HEK293T (cell line): Measurements from ENCODE around the gene ACOT7.

ENCODE experiments used
- CTCF ChIA-PET: fragments of 350-600 bp; formaldehyde crosslinking; extraction: SDS; loops from one replicate; lab custom pipeline; 2021; ENCODE audit warnings: antibody characterized with exemption, inconsistent platforms; lab: Yijun Ruan, JAX
- POLR2A ChIA-PET: fragments of 350-600 bp; formaldehyde crosslinking; extraction: SDS; loops from one replicate; lab custom pipeline; 2020; ENCODE audit warnings: antibody characterized with exemption, inconsistent platforms; lab: Yijun Ruan, JAX
- DNase-seq: peaks from one replicate; pipeline ENCODE4 v3.0.0; 2012; ENCODE audit warnings: mixed read lengths; ENCODE audit errors: extremely low spot score
- ARNT ChIP-seq: fragments of 450-650 bp; IDR thresholded peaks from 2 replicates; pipeline ENCODE4 v1.6.1; 2017; ENCODE audit warnings: mild to moderate bottlenecking
- BHLHE40 ChIP-seq: fragments of 450-650 bp; IDR thresholded peaks from 2 replicates; pipeline ENCODE4 v1.6.1; 2016; ENCODE audit warnings: mild to moderate bottlenecking, moderate library complexity, borderline replicate concordance
- CTBP1 ChIP-seq: fragments of 450-650 bp; IDR thresholded peaks from 2 replicates; pipeline ENCODE4 v1.6.1; 2016; ENCODE audit warnings: borderline replicate concordance
- ELF4 ChIP-seq: fragments of 450-650 bp; IDR thresholded peaks from 2 replicates; pipeline ENCODE4 v1.6.1; 2017; ENCODE audit warnings: antibody characterized with exemption
- FOXA1 ChIP-seq: fragments of 450-650 bp; IDR thresholded peaks from 2 replicates; pipeline ENCODE4 v1.6.1; 2016; ENCODE audit warnings: mild to moderate bottlenecking
- FOXK2 ChIP-seq: fragments of 450-650 bp; IDR thresholded peaks from 2 replicates; pipeline ENCODE4 v1.6.1; 2016; ENCODE audit warnings: mild to moderate bottlenecking
- FOXM1 ChIP-seq: fragments of 450-650 bp; IDR thresholded peaks from 2 replicates; pipeline ENCODE4 v1.6.1; 2017; ENCODE audit warnings: mild to moderate bottlenecking, borderline replicate concordance
- HDGF ChIP-seq: fragments of 450-650 bp; IDR thresholded peaks from 2 replicates; pipeline ENCODE4 v1.6.1; 2017; ENCODE audit warnings: antibody characterized with exemption, borderline replicate concordance
- L3MBTL2 ChIP-seq: fragments of 450-650 bp; conservative IDR thresholded peaks from 2 replicates; pipeline ENCODE4 v1.6.1; 2016; ENCODE audit warnings: mild to moderate bottlenecking
- LEF1 ChIP-seq: fragments of 450-650 bp; IDR thresholded peaks from 2 replicates; pipeline ENCODE4 v1.6.1; 2017; ENCODE audit warnings: mild to moderate bottlenecking, borderline replicate concordance
- NFRKB ChIP-seq: fragments of 450-650 bp; IDR thresholded peaks from 2 replicates; pipeline ENCODE4 v1.6.1; 2016; ENCODE audit warnings: mild to moderate bottlenecking, moderate library complexity
- PKNOX1 ChIP-seq: fragments of 450-650 bp; IDR thresholded peaks from 2 replicates; pipeline ENCODE4 v1.6.1; 2016
- SP1 ChIP-seq: fragments of 450-650 bp; IDR thresholded peaks from 2 replicates; pipeline ENCODE4 v1.6.1; 2017
- SUZ12 ChIP-seq: fragments of 450-650 bp; IDR thresholded peaks from 2 replicates; pipeline ENCODE4 v1.6.1; 2016; ENCODE audit warnings: mild to moderate bottlenecking
- TARDBP ChIP-seq: fragments of 450-650 bp; IDR thresholded peaks from 2 replicates; pipeline ENCODE4 v1.6.1; 2016
- ZNF384 ChIP-seq: fragments of 450-650 bp; IDR thresholded peaks from 2 replicates; pipeline ENCODE4 v1.6.1; 2016

ACOT7 gene

GRCh38 chr1:6322161-6322560, 71.4 kb downstream of the ACOT7 start:
- ChIA-PET CTCF (no interaction called here), POLR2A (interaction anchor here (1.5 kb wide), 1 partner anchor 87 kb away, joined by 5 read pairs; no protein-coding TSS in a partner anchor)
- TF ChIP-seq SP1 = no peak
- no peak for TF ChIP-seq FOXA1
- no peak for TF ChIP-seq FOXK2
- TF ChIP-seq SUZ12 = no peak
- TF ChIP-seq ARNT = no peak
- no peak for TF ChIP-seq L3MBTL2
- TF ChIP-seq TARDBP = no peak
- no peak for DNase-seq

GRCh38 chr1:6321205-6321604, 72.4 kb downstream of the ACOT7 start:
- no peak for TF ChIP-seq BHLHE40
- no peak for TF ChIP-seq CTBP1
- TF ChIP-seq NFRKB = no peak
- no peak for TF ChIP-seq TARDBP
- TF ChIP-seq LEF1 = no peak
- TF ChIP-seq L3MBTL2 = no peak
- CTCF ChIA-PET = no interaction called here

GRCh38 chr1:6317098-6317760, 76.3 kb downstream of the ACOT7 start:
- POLR2A ChIA-PET = interaction anchor here (1.3 kb wide), 1 partner anchor 9 kb away, joined by 4 read pairs; no protein-coding TSS in a partner anchor
- no peak for DNase-seq
- CTCF ChIA-PET = interaction anchor here (1.1 kb wide), 1 partner anchor 49 kb away, joined by 3 read pairs; no protein-coding TSS in a partner anchor
- TF ChIP-seq FOXA1 (no peak), ARNT (no peak)

More at GRCh38 chr1:6321205-6321604, 72.4 kb downstream of the ACOT7 start:
- POLR2A ChIA-PET = no interaction called here
- DNase-seq = no peak

- DNase-seq = no peak
- CTCF ChIA-PET = interaction anchor here (1.1 kb wide), 1 partner anchor 48 kb away, joined by 3 read pairs; no protein-coding TSS in a partner anchor
Observed at GRCh38 chr1:6316240-6317097, 77.1 kb downstream of the ACOT7 start.

GRCh38 chr1:6314503-6314902, 79.1 kb downstream of the ACOT7 start:
- no peak for DNase-seq
- TF ChIP-seq L3MBTL2 = no peak
- TF ChIP-seq FOXA1 = no peak
- TF ChIP-seq HDGF = no peak
- CTCF ChIA-PET = no interaction called here
- POLR2A ChIA-PET = no interaction called here

More at GRCh38 chr1:6316240-6317097, 77.1 kb downstream of the ACOT7 start:
- TF ChIP-seq FOXM1 = no peak
- TF ChIP-seq PKNOX1 = no peak; the same call in 1 of the 2 replicates
- no peak for TF ChIP-seq CTBP1
- no peak for TF ChIP-seq LEF1
- TF ChIP-seq L3MBTL2 = no peak
- TF ChIP-seq ZNF384 = no peak
- TF ChIP-seq HDGF = no peak
- TF ChIP-seq TARDBP = no peak
- TF ChIP-seq ELF4 = no peak
- TF ChIP-seq SUZ12 = no peak
- TF ChIP-seq NFRKB = no peak
- no peak for TF ChIP-seq BHLHE40
- POLR2A ChIA-PET = interaction anchor here (1.3 kb wide), 1 partner anchor 9 kb away, joined by 4 read pairs; no protein-coding TSS in a partner anchor

GRCh38 chr1:6313393-6314200, 80.0 kb downstream of the ACOT7 start:
- POLR2A ChIA-PET = no interaction called here
- CTCF ChIA-PET = no interaction called here
- no peak for TF ChIP-seq LEF1
- TF ChIP-seq FOXK2 = no peak
- no peak for TF ChIP-seq FOXM1
- no peak for TF ChIP-seq SP1
- TF ChIP-seq PKNOX1 = no peak
- TF ChIP-seq ARNT = no peak
- TF ChIP-seq HDGF = no peak
- TF ChIP-seq BHLHE40 = no peak
- TF ChIP-seq SUZ12 = no peak
- no peak for TF ChIP-seq NFRKB
- no peak for TF ChIP-seq L3MBTL2
- TF ChIP-seq ELF4 = no peak
- no peak for DNase-seq
